ENCODE data around the gene MYOM1.

Gene MYOM1

DNA sequence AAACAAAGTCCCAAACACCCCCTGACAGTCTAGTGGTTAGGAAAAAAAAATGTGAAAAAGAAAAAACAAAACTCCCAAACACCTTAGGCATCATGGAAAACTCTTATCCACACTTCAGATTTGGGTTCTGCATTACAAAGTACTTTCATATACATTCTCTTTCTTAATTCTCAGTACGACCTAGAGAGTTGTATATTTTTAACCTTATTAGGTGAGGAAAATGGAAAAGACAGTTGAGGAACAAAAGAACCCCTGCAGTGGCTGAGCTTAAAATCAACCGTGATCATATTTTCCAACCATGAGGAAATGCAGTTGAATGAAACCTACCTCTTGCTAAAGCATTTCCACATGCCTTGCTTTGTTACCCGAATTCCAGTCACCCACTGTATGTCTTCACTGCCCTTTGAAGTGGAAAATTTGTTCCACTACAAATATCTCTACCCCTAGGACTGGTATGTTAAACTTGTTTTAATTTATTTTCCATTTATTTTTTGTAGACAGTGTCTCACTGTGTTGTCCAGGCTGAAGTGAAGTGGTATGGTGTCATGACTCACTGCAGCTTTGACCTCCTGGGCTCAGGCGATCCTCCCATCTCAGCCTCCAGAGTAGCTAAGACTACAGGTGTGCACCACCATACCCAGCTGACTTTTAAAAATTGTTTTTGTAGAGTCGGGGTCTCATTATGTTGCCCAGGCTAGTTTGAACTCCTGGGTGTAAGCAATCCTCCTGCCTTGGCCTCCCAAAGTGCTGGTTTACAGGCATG lies 149.9 kb downstream of the MYOM1 start:
- TF ChIP-seq NFIC (IDR thresholded peaks at IDR 0.05) = no peak
- TF ChIP-seq, protein P1, sequence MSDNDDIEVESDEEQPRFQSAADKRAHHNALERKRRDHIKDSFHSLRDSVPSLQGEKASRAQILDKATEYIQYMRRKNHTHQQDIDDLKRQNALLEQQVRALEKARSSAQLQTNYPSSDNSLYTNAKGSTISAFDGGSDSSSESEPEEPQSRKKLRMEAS (IDR thresholded peaks at IDR 0.05) = no peak
- no peak for TF ChIP-seq CREB1 (IDR thresholded peaks at IDR 0.05; ENCODE audit: low read depth)
- TF ChIP-seq, protein P2, sequence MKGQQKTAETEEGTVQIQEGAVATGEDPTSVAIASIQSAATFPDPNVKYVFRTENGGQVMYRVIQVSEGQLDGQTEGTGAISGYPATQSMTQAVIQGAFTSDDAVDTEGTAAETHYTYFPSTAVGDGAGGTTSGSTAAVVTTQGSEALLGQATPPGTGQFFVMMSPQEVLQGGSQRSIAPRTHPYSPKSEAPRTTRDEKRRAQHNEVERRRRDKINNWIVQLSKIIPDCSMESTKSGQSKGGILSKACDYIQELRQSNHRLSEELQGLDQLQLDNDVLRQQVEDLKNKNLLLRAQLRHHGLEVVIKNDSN (IDR thresholded peaks at IDR 0.05) = no peak
- TF ChIP-seq CEBPB (IDR thresholded peaks at IDR 0.05) = no peak
- TF ChIP-seq FOXM1 (IDR thresholded peaks at IDR 0.05; ENCODE audit: borderline replicate concordance, low read depth) = no peak
- TF ChIP-seq ZBTB7A (IDR thresholded peaks at IDR 0.05; ENCODE audit: low read depth) = no peak
- TF ChIP-seq YY1 (IDR thresholded peaks at IDR 0.05; ENCODE audit: low read depth) = no peak
- TF ChIP-seq EGR1 (IDR thresholded peaks at IDR 0.05) = no peak
- TF ChIP-seq, protein P3, sequence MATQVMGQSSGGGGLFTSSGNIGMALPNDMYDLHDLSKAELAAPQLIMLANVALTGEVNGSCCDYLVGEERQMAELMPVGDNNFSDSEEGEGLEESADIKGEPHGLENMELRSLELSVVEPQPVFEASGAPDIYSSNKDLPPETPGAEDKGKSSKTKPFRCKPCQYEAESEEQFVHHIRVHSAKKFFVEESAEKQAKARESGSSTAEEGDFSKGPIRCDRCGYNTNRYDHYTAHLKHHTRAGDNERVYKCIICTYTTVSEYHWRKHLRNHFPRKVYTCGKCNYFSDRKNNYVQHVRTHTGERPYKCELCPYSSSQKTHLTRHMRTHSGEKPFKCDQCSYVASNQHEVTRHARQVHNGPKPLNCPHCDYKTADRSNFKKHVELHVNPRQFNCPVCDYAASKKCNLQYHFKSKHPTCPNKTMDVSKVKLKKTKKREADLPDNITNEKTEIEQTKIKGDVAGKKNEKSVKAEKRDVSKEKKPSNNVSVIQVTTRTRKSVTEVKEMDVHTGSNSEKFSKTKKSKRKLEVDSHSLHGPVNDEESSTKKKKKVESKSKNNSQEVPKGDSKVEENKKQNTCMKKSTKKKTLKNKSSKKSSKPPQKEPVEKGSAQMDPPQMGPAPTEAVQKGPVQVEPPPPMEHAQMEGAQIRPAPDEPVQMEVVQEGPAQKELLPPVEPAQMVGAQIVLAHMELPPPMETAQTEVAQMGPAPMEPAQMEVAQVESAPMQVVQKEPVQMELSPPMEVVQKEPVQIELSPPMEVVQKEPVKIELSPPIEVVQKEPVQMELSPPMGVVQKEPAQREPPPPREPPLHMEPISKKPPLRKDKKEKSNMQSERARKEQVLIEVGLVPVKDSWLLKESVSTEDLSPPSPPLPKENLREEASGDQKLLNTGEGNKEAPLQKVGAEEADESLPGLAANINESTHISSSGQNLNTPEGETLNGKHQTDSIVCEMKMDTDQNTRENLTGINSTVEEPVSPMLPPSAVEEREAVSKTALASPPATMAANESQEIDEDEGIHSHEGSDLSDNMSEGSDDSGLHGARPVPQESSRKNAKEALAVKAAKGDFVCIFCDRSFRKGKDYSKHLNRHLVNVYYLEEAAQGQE (IDR thresholded peaks at IDR 0.05; ENCODE audit: low read depth) = no peak
- no peak for TF ChIP-seq TEAD4 (IDR thresholded peaks at IDR 0.05)
- TF ChIP-seq RAD21 (IDR thresholded peaks at IDR 0.05; ENCODE audit: low read depth) = no peak

DNA sequence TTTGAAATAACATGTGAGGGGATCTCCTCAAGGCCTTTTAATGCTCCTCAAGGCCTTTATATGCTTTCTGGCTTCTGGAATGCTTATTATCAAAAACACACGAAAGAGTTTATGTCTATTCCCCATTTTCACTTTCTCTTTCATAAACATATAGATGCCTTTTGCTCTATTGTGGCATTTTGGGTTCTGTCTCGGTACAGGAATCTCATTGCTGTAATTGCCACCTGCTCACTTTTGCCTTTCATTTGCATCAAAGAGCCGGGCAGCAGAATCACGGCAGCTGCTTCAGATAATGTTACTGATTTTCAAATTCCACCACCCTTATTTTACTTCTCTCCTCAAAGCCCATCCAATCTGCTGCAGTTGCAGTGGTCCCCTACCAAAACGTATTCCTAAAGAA lies 152.0 kb downstream of the MYOM1 start:
- TF ChIP-seq CREB1 (IDR thresholded peaks at IDR 0.05; ENCODE audit: low read depth) = no peak
- TF ChIP-seq, protein P1 (IDR thresholded peaks at IDR 0.05) = no peak
- TF ChIP-seq, protein P3 (IDR thresholded peaks at IDR 0.05; ENCODE audit: low read depth) = no peak
- TF ChIP-seq YY1 (IDR thresholded peaks at IDR 0.05; ENCODE audit: low read depth) = no peak
- no peak for TF ChIP-seq TEAD4 (IDR thresholded peaks at IDR 0.05)
- no peak for TF ChIP-seq TAF1 (IDR thresholded peaks at IDR 0.05; ENCODE audit: low read depth)
- no peak for TF ChIP-seq EP300 (IDR thresholded peaks at IDR 0.05; ENCODE audit: borderline replicate concordance)

DNA sequence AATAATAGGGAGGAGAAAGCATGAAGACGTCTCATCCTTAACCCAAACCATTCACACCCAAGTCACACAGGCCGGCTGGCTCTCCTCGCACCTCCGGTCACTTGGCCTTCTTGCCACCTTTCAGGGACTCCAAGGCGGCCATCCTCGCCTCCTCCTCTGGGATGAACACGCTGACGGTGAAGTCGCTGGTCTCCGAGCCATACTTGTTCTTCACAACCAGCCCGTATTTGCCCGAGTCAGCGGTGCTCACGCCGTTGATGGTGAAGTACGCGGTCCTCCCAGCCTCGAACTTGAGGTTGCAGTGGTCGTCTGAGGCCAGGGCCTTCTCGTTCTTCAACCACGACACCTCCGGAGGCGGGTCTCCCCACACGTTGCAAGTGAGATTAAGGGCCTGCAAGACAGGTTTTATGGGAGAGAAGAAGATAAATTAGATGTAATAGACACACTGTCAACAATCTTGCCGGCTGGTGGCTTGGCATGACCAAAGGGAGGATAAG lies 152.6 kb downstream of the MYOM1 start:
- TF ChIP-seq NFIC (IDR thresholded peaks at IDR 0.05) (no peak), EGR1 (IDR thresholded peaks at IDR 0.05) (no peak), TEAD4 (IDR thresholded peaks at IDR 0.05) (no peak), FOXM1 (IDR thresholded peaks at IDR 0.05; ENCODE audit: borderline replicate concordance, low read depth) (no peak), YY1 (IDR thresholded peaks at IDR 0.05; ENCODE audit: low read depth) (no peak), CREB1 (IDR thresholded peaks at IDR 0.05; ENCODE audit: low read depth) (no peak), TAF1 (IDR thresholded peaks at IDR 0.05; ENCODE audit: low read depth) (no peak)
- TF ChIP-seq, protein P1 (IDR thresholded peaks at IDR 0.05) = no peak

DNA sequence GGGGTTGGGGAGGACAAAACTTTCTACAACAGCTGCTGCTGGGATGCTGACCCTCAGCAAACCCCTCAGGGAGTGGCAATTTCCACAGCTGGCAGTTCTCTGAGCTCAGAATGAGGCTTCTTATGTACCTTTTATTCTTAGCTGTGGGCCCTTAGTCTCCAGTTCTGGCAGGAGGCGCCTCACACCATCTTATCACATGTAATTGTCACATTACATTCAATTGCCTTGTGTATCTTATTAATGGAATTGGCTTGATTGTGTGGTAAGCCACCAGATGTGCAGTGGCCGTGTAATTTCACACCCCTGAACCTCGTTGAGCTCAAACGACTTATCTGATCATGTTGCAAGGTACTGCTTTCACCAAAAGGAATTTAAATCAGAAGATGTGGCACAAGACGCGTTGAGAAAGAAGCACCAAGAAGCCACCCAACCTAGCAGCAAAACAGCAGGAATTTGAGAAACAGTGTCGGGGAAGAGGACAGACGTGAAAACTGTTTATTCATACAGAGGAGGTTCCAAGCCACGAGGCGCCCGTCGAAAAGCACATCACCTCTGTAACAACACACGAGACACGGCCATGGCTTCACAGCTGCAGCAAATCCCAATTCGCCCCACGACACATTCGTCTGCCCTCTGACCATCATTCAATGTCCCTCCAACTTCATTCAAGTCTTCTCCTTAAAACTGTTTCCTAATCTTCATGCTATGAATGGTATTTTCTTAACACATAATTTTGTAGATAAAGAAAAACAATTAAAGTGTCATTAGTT lies 153.2 kb downstream of the MYOM1 start:
- no peak for TF ChIP-seq YY1 (IDR thresholded peaks at IDR 0.05; ENCODE audit: low read depth)
- TF ChIP-seq, protein P3 (IDR thresholded peaks at IDR 0.05; ENCODE audit: low read depth) = no peak

Data from Ishikawa (cell line).